ENCODE data around the gene CFI.

CFI gene

GRCh38 chr4:109729718-109730618 lies 71.8 kb downstream of the CFI start, which contains the start of gene PLA2G12A:
Gene PLA2G12A, minus strand, starts transcription at chr4:109730070. Its CDS starts 261 bp downstream, at chr4:109729809.
- DNase-seq: peak; percentile 66

DNA sequence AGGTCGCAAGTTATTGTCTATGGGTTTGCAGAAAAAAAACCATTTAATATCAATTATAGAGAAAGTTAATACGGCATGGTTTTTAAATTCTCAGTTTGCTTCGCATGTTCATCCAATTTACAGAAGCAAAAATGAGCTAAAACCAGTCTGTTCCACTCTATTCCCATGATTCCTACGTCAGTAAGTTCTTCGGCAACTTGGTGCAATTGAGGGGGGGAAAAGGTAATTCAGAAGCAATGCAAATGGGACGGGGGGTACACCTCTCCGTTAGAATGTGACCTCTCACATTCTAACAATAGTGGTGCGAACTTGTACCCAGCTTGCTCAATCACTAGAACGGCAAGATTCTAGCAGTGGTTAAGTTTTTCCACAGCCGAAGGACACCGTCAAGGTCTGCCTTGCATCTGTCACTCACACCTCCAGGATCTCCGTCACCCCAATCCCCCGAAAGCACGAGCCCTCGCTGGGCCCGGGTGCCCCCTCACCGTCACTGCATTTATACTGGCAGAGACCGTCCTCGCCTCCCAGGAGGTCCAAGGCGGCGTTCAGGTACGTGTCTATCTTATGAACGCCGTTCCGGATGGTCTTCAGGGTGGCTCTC lies 72.6 kb downstream of the CFI start:
- DNase-seq: no peak

DNA sequence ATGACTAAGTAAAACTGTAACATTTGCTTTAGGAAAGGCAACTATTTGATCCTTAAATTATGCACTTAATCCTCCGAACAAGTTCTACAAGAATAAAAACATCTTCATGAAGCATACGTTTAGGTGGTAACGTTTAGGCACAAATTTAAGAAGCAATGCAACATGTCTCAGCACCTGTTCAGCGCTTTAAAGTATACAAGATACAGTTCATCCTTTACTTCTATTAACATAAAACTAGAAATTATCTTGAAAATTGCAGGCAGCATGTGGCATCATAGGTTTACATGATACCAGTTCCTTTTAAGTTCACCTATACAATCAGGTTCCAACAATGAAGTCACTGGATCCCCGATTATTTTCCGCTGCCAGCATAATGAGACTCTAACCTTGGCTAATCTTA lies 73.4 kb downstream of the CFI start:
- DNase-seq: no peak

- DNase-seq: no peak
Measured at GRCh38 chr4:109723110-109723509, 78.7 kb downstream of the CFI start.

DNA sequence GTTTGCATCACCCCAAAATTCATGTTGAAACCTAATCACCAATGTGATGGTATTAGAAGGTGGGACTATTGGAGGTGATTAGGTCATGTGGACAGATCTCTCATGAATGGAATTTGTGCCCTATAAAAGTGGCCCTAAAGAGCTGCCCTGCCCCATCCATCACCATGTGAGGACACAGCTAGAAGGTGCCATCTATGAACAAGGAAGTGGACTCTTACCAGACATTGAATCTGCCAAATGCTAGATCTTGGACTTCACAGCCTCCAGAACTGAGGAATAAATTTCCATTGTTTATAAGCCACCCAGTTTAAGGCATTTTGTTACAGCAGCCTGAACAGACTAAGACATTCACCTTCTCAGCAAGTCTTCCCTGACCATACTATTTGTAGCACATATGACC lies 79.4 kb downstream of the CFI start:
- DNase-seq: no peak

DNA sequence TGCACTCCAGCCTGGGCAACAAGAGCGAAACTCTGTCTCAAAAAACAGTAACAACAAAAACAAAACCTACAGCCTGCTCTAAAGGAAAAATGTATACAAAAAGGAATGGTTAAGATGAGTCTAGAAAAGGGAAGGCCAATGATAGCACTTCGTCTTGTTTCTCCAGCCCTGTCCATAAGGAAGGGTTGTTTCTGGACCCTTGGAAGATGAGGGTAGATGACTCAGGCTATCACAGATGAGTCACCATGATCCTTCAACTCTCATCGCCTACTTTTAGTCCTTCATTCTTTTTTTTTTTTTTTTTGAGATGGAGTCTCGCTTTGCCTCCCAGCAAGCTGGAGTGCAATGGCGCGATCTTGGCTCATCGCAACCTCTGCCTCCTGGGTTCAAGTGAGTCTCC lies 80.8 kb downstream of the CFI start:
- DNase-seq: no peak

- DNase-seq: no peak
Measured at GRCh38 chr4:109719604-109720003, 82.2 kb downstream of the CFI start.

DNA sequence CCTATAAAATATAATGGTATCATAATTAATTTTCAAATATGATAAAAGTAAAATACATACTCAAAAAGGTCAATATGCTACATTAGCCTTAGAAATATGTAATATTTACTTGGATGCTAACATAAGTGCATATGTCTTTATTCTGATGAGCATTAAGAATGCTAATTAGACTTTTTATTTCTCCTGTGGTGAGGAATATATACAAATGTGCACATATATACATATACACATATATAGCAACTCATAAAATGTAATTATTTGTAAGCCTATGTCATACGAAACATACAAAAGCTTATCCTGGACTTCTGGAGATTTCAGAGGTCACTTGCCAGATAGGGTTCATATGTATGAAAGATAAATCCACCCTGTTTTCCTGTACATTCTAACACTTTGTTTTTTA lies 83.0 kb downstream of the CFI start:
- no peak for DNase-seq

DNA sequence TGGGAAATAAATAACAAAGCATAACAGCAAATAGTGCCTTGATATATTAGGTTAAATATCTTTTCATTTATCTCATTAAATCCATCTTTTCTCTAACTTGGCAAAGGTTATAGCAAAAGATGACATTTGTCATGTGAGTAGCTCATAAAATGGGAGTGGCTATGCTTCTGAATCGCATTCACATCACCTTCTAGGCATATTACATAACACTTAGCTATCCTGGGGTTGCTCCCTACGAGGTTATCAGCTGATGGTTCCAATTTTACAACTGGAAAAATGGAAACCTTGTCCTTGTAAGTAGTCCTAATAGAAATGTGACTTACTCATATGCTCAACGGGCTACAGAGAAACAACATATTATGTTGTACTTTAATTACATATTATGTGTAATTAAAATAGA lies 88.3 kb downstream of the CFI start:
- no peak for DNase-seq

- DNase-seq: no peak
Measured at GRCh38 chr4:109708990-109709389, 92.8 kb downstream of the CFI start.

DNA sequence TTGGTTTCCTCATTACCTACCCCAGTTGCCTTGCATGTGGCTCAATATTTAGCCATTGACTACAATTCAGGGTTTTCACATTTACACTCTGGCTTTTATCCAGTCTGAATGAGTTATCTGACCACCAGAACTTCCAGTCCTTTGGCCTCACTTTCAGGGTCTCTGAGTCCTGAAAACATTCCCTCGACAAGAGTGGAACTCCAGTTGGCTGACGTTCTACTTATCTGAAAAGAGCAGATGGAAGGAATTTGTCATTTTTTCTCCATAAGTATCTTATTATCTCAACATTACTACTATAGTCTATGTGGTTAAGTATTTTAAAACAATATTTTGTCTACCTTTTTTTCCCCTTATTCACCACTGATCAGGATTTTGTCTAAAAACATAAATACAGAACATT lies 93.4 kb downstream of the CFI start:
- DNase-seq: no peak

DNA sequence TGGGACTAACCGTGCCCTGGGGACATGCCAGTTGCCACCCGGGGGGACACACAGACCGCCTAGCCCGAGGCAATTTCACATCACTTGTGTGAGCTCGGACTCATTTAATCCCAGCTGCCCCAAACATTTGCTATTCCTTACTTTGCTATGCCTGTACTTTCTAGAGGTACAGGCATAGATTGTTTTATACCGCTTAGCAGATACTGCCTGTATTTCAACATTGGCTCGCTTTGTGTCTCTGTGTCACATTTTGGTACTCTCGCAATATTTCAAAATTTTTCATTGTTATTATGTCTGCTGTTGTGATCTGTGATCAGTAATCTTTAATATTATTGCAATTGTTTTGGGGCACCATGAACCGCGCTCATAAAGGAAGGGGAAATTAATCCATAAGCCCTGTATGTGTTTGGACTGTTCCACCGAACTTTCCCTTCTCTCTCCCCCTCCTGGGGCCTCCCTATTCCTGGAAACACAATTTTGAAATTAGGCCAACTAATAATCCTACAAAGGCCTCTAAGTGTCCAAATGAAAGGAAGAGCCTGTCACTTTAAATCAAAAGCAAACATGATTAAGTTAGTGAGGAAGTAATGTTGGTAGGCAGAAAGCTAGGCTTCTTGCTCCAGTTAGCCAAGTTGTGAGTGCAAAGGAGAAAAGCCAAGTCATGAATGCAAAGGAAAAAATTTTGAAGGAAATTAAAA lies 98.0 kb downstream of the CFI start:
- DNase-seq: no peak

- peak; percentile 67 for DNase-seq
Measured at GRCh38 chr4:109702950-109703663, 98.7 kb downstream of the CFI start, which contains the start of gene CASP6. Gene CASP6, minus strand, starts transcription at chr4:109703445. Its CDS starts 50 bp downstream, at chr4:109703395.

DNA sequence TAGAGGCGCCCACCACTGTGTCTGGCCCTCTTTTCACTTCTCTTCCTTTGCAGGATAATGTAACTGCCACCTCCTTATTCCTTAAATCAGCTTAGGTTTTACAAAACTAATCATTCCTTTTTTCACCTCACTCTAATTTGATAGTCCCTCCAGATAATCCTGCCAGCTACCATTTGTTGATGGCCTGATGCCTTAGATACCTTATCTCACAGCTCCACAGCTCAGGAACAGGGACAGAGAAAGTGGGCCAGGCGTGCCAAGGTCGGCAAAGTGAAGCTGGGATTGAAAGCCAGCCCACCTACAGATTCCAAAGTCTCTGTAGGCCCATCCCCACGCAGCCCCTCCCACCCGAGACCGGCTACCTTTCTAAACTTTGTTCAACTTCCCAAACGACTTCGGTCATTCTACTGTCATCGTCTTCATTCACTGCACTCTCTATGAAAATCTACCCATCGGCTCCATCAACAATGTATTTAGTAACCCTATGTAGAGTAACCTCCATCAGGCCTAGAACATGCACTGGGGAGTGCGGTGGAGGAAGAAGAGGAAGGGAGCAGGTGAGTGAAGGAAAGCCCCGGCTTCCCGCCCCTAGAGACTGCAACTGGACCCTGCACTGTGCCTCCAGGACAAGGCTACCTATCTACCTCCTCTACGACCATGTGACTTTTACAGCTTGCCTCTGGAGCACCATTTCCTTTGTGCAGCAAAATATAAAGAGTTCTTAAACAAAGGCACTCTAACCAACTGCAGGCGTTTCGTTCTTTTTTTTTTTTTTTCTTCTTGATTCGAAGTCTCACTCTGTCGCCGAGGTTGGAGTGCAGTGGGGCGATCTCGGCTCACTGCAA lies 100.0 kb downstream of the CFI start:
- no peak for DNase-seq

GRCh38 chr4:109699553-109700225 lies 102.1 kb downstream of the CFI start:
- DNase-seq: no peak

DNA sequence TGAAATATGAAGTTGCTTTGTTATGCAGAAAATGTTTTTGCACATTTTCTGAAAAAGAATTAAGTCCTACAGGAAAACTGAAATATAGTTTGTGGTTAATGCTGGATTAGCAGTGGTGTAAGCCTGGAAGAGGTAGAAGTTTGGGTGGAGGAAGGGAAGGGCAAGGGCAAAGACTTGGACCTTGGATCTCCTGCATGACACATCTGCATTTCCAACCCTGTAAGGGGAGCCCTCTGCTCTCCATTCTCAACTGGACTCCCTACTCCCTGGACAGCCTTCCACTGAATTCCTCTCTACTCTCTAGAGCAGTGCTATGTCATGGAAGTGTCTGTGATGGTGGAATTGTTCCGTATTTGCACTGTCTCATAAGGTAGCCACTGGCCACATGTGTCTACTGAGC lies 103.1 kb downstream of the CFI start:
- no peak for DNase-seq

DNA sequence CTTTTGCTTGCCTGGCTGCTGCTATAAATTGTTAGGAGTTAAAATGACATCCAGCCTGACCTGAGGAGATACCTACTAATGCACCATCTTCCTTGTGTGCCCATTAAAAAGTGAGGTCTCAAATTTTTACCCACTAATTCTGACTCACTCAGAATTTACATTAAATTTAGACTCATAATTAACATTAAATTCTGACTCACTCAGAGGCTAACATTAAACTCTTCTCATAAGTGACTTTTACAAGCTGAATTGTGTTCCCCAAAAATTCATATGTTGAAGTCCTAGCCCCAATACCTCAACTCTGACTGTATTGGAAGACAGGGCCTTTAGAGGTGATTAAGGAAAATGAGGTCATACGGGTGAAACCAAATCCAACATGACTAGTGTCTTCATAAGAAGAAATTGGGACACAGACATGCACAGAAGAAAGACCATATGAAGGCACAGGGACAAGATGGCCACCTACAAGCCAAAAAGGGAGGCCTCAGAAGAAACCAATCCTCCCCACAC lies 110.3 kb downstream of the CFI start:
- DNase-seq: no peak

Data from NCI-H774 (cell line).